Adrenal gland (tissue), 5 donors: Measurements from ENCODE around the gene PTPRE.

Experiments used
- POLR2A ChIP-seq, 2 donors: fragments of 450-650 bp; IDR thresholded peaks; one replicate each; pipeline ENCODE4 v1.6.1; 2017; ENCODE audit warnings: antibody characterized with exemption in 2 of 2, mild to moderate bottlenecking in 2 of 2, moderate library complexity in 1 of 2
- TF ChIP-seq, protein P1 (sequence below), 6 experiments: fragments of 450-650 bp in 4 of 6; fragments of 200-600 bp in 2 of 6; sonication (generic) in 1 of 6; IDR thresholded peaks; 1 replicate in 5 of 6; 2 replicates in 1 of 6; pipeline versions ENCODE4 v1.5.1 to v1.8.0; 2016 to 2021; ENCODE audit warnings: antibody characterized with exemption in 6 of 6, mild to moderate bottlenecking in 2 of 6, moderate library complexity in 1 of 6
- donor health status: DM: no; HTN: no; CAD: no.

DNA sequence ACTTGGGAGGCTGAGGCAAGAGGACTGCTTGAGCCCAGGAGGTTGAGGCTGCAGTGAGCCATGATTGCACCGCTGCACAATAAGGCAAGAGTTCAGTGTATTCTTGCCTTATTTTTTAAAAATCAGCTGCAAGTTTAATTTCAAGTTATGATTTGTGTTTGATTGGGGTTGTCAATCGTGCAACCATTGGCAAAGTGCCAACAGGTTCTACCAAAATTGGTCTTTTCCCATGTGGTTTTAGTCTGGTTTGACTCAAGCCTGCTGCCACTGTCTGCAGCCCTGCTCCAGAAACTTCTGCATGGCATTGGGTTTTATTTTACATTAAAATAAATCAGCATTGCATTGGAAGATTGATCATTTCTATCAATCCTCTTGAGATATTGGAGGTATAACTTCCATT is 72.7 kb downstream of the PTPRE start:
- TF ChIP-seq, protein P1, sequence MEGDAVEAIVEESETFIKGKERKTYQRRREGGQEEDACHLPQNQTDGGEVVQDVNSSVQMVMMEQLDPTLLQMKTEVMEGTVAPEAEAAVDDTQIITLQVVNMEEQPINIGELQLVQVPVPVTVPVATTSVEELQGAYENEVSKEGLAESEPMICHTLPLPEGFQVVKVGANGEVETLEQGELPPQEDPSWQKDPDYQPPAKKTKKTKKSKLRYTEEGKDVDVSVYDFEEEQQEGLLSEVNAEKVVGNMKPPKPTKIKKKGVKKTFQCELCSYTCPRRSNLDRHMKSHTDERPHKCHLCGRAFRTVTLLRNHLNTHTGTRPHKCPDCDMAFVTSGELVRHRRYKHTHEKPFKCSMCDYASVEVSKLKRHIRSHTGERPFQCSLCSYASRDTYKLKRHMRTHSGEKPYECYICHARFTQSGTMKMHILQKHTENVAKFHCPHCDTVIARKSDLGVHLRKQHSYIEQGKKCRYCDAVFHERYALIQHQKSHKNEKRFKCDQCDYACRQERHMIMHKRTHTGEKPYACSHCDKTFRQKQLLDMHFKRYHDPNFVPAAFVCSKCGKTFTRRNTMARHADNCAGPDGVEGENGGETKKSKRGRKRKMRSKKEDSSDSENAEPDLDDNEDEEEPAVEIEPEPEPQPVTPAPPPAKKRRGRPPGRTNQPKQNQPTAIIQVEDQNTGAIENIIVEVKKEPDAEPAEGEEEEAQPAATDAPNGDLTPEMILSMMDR (IDR thresholded peaks at IDR 0.05) = no peak
- TF ChIP-seq POLR2A (IDR thresholded peaks at IDR 0.05) = no peak
